ENCODE measurements around the gene ATG7.

- TF ChIP-seq EZH2 (IDR thresholded peaks at IDR 0.05) (no peak), POLR2AphosphoS5 (IDR thresholded peaks at IDR 0.05; ENCODE audit: borderline replicate concordance, low read depth, low read length) (no peak), FOXP2 (optimal IDR thresholded peaks at IDR 0.05; ENCODE audit: control extremely low read depth, extremely low read length, insufficient read depth) (no peak)
Observed at GRCh38 chr3:11230832-11231231, 41.4 kb upstream of the ATG7 start.

Measured in SK-N-MC (cell line).